Dermis microvascular lymphatic vessel endothelial cell (primary cell): ENCODE measurements around the gene COL5A1. TPM values are rescaled to one million over a fixed set of nuclear protein-coding genes. Genes with fewer than 3 reads are reported as not detected.
A peak's percentile ranks its signal among the peaks of the same experiment; 100 is the strongest.

ENCODE experiments used
- DNase-seq, 2 donors: peaks; one replicate each; pipeline versions ENCODE4 v3.0.0 to v3.0.0-alpha.2; 2010; ENCODE audit warnings: low read depth in 2 of 2
- total RNA-seq: library from RNA; depleted of rRNA; stranded (reverse); fragments of >200 nt; gene quantifications from 2 replicates; pipeline ENCODE4 v1.2.1, GENCODE V29; 2014

Gene COL5A1
- total RNA-seq, 1 donor from 2014 or later = 1.2 TPM

- no peak for DNase-seq
These were observed 119.3 kb downstream of the COL5A1 start for GRCh38 chr9:134760750-134761420.

- no peak for DNase-seq
These were observed 123.1 kb downstream of the COL5A1 start for GRCh38 chr9:134764473-134765269.

GRCh38 chr9:134765785-134766184, 124.2 kb downstream of the COL5A1 start:
- no peak for DNase-seq

- no peak for DNase-seq
These were observed 125.0 kb downstream of the COL5A1 start for GRCh38 chr9:134766587-134766986.

GRCh38 chr9:134768332-134768708, 126.7 kb downstream of the COL5A1 start:
- no peak for DNase-seq

- DNase-seq = no peak
These were observed 127.2 kb downstream of the COL5A1 start for GRCh38 chr9:134768709-134769351.

GRCh38 chr9:134770972-134771971, 129.7 kb downstream of the COL5A1 start:
- DNase-seq = no peak

- DNase-seq = no peak
These were observed 130.7 kb downstream of the COL5A1 start for GRCh38 chr9:134772331-134772730.

- no peak for DNase-seq
These were observed 132.2 kb downstream of the COL5A1 start for GRCh38 chr9:134773842-134774241.

- DNase-seq = no peak
These were observed 132.8 kb downstream of the COL5A1 start for GRCh38 chr9:134774410-134774809.

GRCh38 chr9:134775081-134775951, 133.7 kb downstream of the COL5A1 start:
- DNase-seq = no peak

- no peak for DNase-seq
These were observed 134.6 kb downstream of the COL5A1 start for GRCh38 chr9:134776080-134776796.

GRCh38 chr9:134777153-134777552, 135.6 kb downstream of the COL5A1 start:
- no peak for DNase-seq

GRCh38 chr9:134778156-134778555, 136.6 kb downstream of the COL5A1 start:
- no peak for DNase-seq

GRCh38 chr9:134778841-134779411, 137.3 kb downstream of the COL5A1 start:
- peak; percentile 38 to 64 for DNase-seq

GRCh38 chr9:134779640-134780039, 138.0 kb downstream of the COL5A1 start:
- no peak for DNase-seq

- no peak for DNase-seq
These were observed 140.1 kb downstream of the COL5A1 start for GRCh38 chr9:134781591-134782302.

GRCh38 chr9:134782921-134783698, 141.5 kb downstream of the COL5A1 start:
- no peak for DNase-seq
